Cardiac fibroblast (primary cell): ENCODE data around the gene SOHLH1.

Experiments
- DNase-seq, 2 donors: peaks; one replicate each; pipeline versions ENCODE4 v3.0.0 to v3.0.0-alpha.2; 2010; ENCODE audit warnings: low read depth in 2 of 2
- H3K4me3 ChIP-seq, 2 donors: replicated peaks in 1 of 2; 1 replicate in 1 of 2; 2 replicates in 1 of 2; pipeline ENCODE4 v1.5.1; 2011; ENCODE audit warnings: low read depth in 2 of 2, low read length in 2 of 2, mild to moderate bottlenecking in 2 of 2, moderate library complexity in 1 of 2
- TF ChIP-seq, protein P1 (sequence below): IDR thresholded peaks from one replicate; pipeline ENCODE4 v1.5.1; 2011; ENCODE audit warnings: low read depth, mild to moderate bottlenecking, low read length, inconsistent platforms

The SOHLH1 gene, protein sequence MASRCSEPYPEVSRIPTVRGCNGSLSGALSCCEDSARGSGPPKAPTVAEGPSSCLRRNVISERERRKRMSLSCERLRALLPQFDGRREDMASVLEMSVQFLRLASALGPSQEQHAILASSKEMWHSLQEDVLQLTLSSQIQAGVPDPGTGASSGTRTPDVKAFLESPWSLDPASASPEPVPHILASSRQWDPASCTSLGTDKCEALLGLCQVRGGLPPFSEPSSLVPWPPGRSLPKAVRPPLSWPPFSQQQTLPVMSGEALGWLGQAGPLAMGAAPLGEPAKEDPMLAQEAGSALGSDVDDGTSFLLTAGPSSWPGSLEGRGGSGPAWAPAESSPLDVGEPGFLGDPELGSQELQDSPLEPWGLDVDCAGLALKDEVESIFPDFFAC

DNA sequence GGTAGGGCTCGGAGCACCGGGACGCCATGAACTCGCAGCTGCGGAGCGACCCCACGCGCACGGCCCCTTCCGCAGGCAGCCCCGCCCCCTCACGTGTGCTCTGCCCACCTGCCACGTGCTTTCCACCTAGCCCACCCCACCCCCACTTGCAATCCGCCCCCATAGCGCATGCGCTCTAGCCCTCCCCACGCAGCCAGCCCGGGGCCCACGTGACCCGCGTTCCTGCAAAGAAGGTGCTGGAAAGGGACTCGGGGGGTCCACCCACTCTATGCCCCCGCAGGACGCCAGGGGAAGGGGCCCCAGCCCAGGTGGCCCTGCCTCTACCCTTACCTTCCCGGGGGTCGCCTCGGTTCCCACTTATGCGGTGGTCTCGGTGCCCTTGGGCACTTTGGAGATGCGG is at the start of gene SOHLH1:
Gene SOHLH1, minus strand, starts transcription at position 42 of the 400 bp plus-strand sequence. Its CDS starts 14 bp downstream, at position 28.
- no peak for DNase-seq
- no peak within 1 kb of the TSS for H3K4me3 ChIP-seq
- TF ChIP-seq, protein P1, sequence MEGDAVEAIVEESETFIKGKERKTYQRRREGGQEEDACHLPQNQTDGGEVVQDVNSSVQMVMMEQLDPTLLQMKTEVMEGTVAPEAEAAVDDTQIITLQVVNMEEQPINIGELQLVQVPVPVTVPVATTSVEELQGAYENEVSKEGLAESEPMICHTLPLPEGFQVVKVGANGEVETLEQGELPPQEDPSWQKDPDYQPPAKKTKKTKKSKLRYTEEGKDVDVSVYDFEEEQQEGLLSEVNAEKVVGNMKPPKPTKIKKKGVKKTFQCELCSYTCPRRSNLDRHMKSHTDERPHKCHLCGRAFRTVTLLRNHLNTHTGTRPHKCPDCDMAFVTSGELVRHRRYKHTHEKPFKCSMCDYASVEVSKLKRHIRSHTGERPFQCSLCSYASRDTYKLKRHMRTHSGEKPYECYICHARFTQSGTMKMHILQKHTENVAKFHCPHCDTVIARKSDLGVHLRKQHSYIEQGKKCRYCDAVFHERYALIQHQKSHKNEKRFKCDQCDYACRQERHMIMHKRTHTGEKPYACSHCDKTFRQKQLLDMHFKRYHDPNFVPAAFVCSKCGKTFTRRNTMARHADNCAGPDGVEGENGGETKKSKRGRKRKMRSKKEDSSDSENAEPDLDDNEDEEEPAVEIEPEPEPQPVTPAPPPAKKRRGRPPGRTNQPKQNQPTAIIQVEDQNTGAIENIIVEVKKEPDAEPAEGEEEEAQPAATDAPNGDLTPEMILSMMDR: no peak

DNA sequence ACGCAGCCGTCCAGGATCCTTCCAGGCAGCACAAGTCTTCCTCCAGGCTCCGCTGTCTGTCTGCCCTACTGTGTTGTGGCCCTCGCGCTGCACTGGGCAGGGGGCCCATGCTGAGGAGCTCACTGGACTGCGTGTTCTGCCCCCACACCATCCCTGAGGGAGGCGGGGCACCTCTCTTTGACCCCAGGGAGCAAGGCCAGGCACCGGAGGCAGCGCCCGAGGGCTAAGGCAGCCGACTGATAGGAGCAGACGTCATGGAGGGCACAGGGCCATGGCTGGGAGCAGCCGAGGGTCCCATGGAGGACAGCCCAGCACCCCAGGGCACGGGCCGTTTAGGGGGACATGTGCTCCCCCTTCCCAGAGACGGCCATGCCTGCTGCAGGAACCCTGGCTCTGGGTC is 49.4 kb upstream of the SOHLH1 start:
- DNase-seq: no peak
- TF ChIP-seq, protein P1: no peak
- H3K4me3 ChIP-seq: no peak overlapping the region

DNA sequence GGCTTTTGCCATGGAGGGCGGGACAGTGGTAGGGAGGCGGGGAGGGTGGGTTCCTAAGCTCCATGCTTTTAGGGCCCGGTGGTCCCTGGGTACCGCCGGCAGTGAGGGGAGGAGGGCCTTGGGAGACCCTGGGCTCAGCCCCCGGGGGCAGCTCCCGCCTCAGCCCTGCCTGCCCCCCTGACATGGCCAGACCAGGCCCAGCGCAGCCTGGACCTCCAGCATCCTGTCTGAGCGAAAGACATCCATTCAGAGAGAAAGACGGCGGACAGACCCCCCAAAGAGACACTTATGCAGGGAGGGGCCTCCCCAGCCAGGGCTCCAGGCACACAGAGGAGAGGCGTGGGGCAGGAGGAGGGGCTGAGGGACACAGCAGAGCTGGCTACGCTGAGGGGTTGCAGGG is 48.0 kb upstream of the SOHLH1 start:
- TF ChIP-seq, protein P1: no peak
- H3K4me3 ChIP-seq: no peak overlapping the region
- DNase-seq: no peak

DNA sequence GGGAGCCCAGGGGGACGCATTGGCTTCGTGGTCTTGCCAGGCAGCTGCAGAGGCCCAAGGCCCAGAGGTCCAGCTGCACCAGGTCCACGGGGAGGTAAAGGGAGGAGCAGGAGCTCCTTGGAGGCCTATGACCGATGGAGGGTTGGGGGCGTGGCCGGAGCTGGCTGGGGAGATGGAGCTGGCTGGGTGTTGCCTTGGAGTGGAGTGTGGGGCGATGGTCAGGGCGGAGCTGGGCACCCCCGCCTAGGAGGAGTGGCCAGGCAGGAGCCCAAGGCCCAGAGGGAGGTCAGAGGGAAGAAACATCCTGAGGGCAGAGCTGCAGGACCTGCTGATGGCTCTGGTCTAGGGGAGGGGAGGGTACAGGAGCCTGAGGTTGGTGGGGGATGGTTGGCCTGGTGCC is 47.3 kb upstream of the SOHLH1 start:
- DNase-seq: no peak
- TF ChIP-seq, protein P1: no peak

DNA sequence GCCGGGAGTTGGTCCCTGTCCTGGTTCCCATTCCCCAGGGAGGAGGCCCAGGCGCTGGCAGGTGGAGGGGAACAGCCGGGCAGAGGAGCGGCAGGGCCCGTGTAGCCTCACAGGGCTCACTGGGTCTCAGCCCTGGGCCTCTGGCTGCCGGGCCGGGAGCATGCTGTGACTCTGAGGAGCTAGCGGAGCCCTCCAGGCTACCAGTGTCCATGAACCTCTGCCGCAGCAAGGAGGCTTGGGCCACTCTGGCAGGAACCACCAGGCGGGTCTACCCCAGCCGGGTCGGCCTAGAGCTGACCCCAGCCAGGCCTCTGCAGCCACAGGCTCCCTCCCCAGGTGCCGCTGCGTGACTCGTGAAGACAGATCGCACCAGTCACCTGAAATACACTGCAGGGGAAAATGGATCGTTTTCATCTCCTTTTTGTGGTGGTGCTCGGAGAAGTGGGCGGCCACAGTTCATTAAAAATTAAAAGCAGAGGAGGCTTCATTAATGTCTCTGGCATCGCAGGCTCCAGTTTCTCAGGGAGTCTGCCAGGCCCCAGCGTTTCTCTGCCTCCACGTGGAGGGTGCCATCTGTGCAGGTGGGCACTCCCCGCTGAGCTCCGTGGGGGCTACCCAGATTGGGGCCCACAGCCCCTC is 46.5 kb upstream of the SOHLH1 start:
- H3K4me3 ChIP-seq: no peak overlapping the region
- TF ChIP-seq, protein P1: no peak
- DNase-seq: no peak

More for the DNA sequence above, 47.3 kb upstream of the SOHLH1 start:
- H3K4me3 ChIP-seq: no peak overlapping the region

DNA sequence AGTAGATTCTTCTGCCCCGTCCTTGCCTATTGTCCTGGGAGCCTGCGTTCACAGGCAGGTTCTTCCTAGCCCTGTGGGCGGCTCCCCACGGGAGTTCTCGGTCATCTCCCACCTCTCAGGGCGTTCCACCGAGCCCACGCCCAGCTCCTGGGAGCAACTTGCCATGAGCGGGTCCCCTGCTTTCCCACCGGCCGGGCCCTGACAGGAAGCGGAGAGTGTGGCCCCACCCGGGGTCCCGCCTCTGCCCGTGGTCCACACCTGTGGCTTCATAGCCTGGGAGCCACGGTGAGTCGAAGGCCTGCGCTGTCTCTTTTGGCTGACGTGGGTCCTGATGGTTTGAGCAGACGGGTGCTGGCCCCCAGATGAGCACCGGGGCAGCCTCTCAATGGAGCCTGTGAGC is 45.9 kb upstream of the SOHLH1 start:
- no peak overlapping the region for H3K4me3 ChIP-seq
- TF ChIP-seq, protein P1: no peak

More for the DNA sequence above, 45.9 kb upstream of the SOHLH1 start:
- no peak for DNase-seq
